Large intestine (tissue), 3 donors: Measurements from ENCODE around the gene CMTM8. TPM values are rescaled to one million over a fixed set of nuclear protein-coding genes. Genes with fewer than 3 reads are reported as not detected.
A peak's percentile ranks its signal among the peaks of the same experiment; 100 is the strongest.
"Not testable (repeated sequence)": the region's sequence is repeated elsewhere in the genome, so short reads cannot be mapped to it uniquely, and the experiment has no call there.

Experiments used
- DNase-seq, 2 donors: peaks; one replicate each; pipeline versions ENCODE4 v3.0.0 to v3.0.0-alpha.2; 2013
- H3K27ac ChIP-seq: one replicate; pipeline ENCODE4 v1.5.1; 2013; ENCODE audit warnings: low read length
- H3K27me3 ChIP-seq: 2 replicates; pipeline ENCODE4 v1.6.1; 2013; ENCODE audit warnings: low read length; ENCODE audit not compliant: control insufficient read depth, insufficient read depth
- H3K36me3 ChIP-seq: 2 replicates; pipeline ENCODE4 v1.6.1; 2013; ENCODE audit warnings: low read length; ENCODE audit not compliant: control insufficient read depth, insufficient read depth
- H3K4me1 ChIP-seq: one replicate; pipeline ENCODE4 v1.6.1; 2013; ENCODE audit warnings: low read length; ENCODE audit not compliant: control insufficient read depth, insufficient read depth
- H3K4me3 ChIP-seq: one replicate; pipeline ENCODE4 v1.5.1; 2013; ENCODE audit warnings: low read length
- H3K9me3 ChIP-seq: one replicate; pipeline ENCODE4 v1.6.1; 2013; ENCODE audit warnings: mild to moderate bottlenecking, low read depth, low read length, moderate library complexity; ENCODE audit not compliant: control insufficient read depth
- WGBS: methylation state at CpG from one replicate; pipeline ENCODE4 v1.1.5; 2013; ENCODE audit warnings: low lambda C conversion rate; ENCODE audit not compliant: insufficient coverage; 5-methylcytosine and 5-hydroxymethylcytosine counted together
- polyA plus RNA-seq: library from polyadenylated mRNA; unstranded; fragments of 120-200 nt; gene quantifications from one replicate; pipeline ENCODE4 v1.2.1, GENCODE V29; 2013

CMTM8 gene
- polyA plus RNA-seq, 1 donor, result 20.1 TPM

DNA sequence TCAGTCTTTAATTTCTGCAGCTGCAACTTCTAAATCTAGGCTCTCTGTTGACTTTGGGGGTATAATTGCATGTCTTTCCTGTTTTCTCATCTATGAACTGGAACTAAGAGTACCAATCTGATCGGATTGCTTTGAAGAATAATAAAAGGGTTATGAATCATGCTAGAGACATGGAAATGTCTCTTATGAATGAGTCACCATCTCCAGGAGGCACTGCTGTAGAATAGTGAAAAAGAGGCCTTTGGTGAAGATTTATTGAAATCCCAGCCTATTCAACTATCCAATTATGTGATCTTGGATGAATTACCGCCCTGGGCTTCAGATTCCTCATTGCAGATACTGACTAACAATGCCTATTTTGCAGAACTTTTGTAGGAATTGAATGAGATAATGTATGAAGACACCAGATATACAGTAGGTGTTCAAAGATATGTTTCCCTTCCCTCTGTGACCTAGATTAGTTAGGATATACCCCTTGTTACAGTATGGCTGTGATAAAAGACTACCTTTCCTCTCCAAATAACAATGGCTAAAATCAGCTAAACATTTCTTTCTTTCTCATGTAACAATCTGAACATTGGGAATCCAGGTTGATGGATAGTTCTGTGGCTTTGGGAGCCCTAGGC is 11.5 kb upstream of the CMTM8 start:
- no peak for DNase-seq
- 100% methylated on average over 1 of the region's 2 CpGs for WGBS
- no peaks in the 10 kb centered on the region for H3K27me3 ChIP-seq

DNA sequence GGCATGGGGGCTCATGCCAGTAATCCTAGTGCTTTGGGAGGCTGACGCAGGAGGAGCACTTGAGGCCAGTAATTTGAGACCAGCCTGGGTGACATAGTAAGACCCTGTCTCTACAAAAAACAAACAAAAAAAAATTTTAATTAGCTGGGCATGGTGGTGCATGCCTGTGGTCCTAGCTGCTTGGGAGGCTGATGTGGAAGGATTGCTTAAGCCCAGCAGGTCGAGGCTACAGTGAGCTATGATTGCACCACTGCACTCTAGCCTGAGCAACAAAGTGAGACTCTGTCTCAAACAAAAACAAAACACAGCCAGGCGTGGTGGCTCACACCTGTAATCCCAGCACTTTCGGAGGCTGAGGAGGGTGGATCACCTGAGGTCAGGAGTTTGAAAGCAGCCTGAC is 9.7 kb upstream of the CMTM8 start:
- not testable (repeated sequence) for H3K27me3 ChIP-seq, H3K4me1 ChIP-seq, H3K4me3 ChIP-seq, DNase-seq, H3K9me3 ChIP-seq, H3K27ac ChIP-seq, H3K36me3 ChIP-seq
- 100% methylated on average over 1 of the region's 4 CpGs for WGBS

More for the DNA sequence above, 11.5 kb upstream of the CMTM8 start:
- Histone ChIP-seq H3K4me3 (no peak overlapping the region), H3K27ac (no peak overlapping the region), H3K4me1 (no peaks in the 10 kb centered on the region), H3K9me3 (no peaks in the 10 kb centered on the region), H3K36me3 (no peaks in the 10 kb centered on the region)

DNA sequence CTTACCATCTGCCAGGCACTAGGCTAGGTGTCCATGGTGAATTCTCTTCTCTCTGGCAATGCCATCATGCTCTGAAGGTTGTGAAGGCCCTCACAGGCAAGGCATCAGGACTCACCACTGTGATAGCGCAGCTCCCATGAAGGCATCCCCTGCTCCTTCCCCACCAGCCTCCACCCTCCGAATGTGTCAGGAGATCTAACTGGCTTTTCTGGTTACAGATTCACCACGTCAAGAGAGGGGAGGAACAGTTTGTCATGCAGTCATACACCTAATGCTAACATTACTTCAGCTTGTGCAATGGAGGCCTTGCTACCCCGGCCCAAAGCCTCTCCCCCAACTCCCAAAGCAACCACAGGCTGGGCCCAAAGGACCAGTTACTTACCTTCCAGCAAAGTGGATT is 8.9 kb upstream of the CMTM8 start:
- Histone ChIP-seq H3K4me3 (no peak overlapping the region), H3K4me1 (no peaks in the 10 kb centered on the region), H3K27me3 (no peaks in the 10 kb centered on the region), H3K9me3 (no peaks in the 10 kb centered on the region), H3K27ac (no peak overlapping the region), H3K36me3 (no peaks in the 10 kb centered on the region)
- WGBS, result 63% methylated on average over 2 of the region's 4 CpGs
- no peak for DNase-seq

DNA sequence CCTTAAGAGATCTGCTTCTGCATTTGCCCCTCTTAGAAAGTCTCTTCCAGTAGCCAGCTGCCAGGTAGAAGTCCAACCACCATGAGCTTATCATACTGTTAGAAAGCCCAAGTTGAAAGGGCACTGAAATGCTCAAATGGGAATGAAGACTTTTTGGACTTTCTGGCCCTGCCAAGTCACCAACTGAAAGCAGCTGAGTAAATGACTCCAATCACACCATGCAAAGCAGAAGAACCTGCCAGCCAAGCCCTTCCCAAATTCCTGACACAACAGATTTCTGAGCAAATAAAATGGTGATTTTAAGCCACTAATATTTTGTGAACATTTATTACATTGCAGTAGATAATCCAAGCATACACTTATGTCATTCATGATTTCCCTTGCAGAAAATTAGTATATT is 2.1 kb upstream of the CMTM8 start:
- Histone ChIP-seq H3K4me1 (peaks cover 9% of the 10 kb centered on the region), H3K9me3 (no peaks in the 10 kb centered on the region), H3K27me3 (no peaks in the 10 kb centered on the region), H3K36me3 (no peaks in the 10 kb centered on the region), H3K4me3 (no peak overlapping the region), H3K27ac (no peak overlapping the region)
- no peak for DNase-seq

GRCh38 chr3:32237670-32238452 is 619 bp upstream of the CMTM8 start:
- Histone ChIP-seq H3K4me3 (peak overlapping the region; percentile 79), H3K36me3 (no peaks in the 10 kb centered on the region), H3K4me1 (peaks cover 9% of the 10 kb centered on the region), H3K27ac (peak overlapping the region; percentile 61), H3K27me3 (no peaks in the 10 kb centered on the region), H3K9me3 (no peaks in the 10 kb centered on the region)
- no CpG with 5 or more reads among the region's 49 CpGs for WGBS
- DNase-seq, result peak in 1 of 2 donors; percentile 18

DNA sequence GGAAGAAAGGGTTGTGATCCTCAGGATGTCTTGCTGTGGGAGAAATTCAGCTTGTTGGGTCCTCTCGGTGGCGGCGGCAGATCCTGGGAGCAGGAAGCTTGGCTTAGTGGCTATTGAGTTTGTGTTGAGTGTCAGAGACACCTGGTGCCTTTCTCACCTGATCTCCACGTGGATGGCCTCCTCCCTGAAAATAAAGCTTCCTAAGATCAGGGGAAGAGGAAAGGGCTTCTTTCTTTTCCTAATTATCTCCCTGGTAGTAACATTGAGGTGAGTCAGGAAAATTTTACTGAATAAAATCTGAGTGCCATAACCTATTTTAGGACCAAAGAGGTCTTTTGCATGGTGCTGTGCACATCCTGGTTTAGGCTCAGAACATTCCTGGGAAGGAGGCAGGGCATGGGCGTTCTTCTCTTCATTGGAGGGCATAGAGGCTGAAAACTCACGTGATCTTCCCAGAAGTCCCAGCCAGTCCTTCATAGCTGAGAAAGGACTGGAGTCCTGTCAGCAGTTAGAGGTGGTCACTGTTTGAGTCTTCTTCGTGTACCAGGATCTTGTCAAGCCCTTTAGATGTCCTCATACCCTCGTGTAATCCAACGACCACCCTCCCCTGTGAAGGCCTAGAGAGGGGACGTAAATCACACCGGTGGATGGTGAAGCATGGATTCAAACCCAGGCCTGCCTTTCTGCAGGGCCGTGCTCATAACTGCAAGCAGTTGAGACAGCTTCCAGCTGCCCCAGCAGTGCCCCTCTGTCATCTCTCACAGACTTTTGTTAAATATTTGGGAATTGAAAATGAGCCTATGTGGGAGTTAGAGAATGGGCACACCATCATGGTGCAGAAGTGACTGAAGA is 1.1 kb downstream of the CMTM8 start:
- peaks cover 9% of the 10 kb centered on the region for H3K4me1 ChIP-seq
- peak; percentile 38 to 64 for DNase-seq
- WGBS, result 28% methylated on average over 2 of the region's 12 CpGs
- H3K27me3 ChIP-seq, result no peaks in the 10 kb centered on the region
- H3K4me3 ChIP-seq, result peak overlapping the region; percentile 88
- H3K36me3 ChIP-seq, result no peaks in the 10 kb centered on the region
- H3K27ac ChIP-seq, result peak overlapping the region; percentile 88
- no peaks in the 10 kb centered on the region for H3K9me3 ChIP-seq

DNA sequence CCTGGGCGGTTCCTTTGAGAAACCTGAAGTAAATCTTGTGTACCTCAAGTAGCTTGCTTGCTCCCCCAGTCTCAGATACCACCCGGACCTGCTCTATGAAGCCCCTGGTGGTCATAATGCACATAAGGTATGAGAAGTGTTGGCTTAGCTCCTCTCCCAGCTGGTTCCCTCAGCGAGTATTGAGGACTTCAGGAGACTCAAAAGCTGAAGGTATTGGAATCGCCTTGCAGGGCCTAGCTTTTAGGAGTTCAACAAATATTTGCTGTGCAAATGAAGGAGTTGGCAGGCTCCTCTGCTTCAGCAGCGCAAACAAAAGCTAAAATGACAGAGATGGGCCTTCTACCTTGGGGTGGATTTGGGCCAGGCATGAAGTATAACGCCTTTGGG is 1.7 kb downstream of the CMTM8 start:
- H3K4me1 ChIP-seq, result peaks cover 9% of the 10 kb centered on the region
- no CpG with 5 or more reads among the region's 6 CpGs for WGBS
- peak overlapping the region; percentile 88 for H3K27ac ChIP-seq
- peak overlapping the region; percentile 88 for H3K4me3 ChIP-seq
- H3K9me3 ChIP-seq, result no peaks in the 10 kb centered on the region
- peak; percentile 21 to 54 for DNase-seq
- no peaks in the 10 kb centered on the region for H3K27me3 ChIP-seq
- H3K36me3 ChIP-seq, result no peaks in the 10 kb centered on the region

- Histone ChIP-seq H3K4me1 (peaks cover 9% of the 10 kb centered on the region), H3K36me3 (no peaks in the 10 kb centered on the region), H3K9me3 (no peaks in the 10 kb centered on the region), H3K27ac (no peak overlapping the region), H3K4me3 (no peak overlapping the region), H3K27me3 (no peaks in the 10 kb centered on the region)
- DNase-seq, result no peak
- WGBS, result 100% methylated on average over 2 of the region's 4 CpGs
Observed at GRCh38 chr3:32241100-32241499, 2.6 kb downstream of the CMTM8 start.

DNA sequence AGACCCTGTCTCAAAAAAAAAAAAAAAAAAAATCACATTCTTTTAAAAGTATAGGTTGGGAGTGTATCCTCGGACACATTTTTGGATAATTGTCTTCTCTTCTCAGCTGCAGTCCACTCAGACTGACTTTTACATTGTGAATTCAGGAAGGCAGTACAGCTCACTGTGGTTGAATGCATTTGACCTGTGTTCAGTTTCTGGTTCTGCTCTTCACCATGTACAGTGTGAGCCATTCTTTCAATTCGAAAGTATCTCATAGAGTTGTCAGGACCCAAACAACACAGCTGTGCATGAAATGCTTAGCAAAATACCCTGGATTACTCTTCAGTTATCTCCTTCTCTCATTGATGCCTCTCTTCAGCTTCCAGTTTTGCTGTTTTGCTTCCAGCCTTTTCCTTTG is 5.0 kb downstream of the CMTM8 start:
- H3K9me3 ChIP-seq, result no peaks in the 10 kb centered on the region
- H3K4me1 ChIP-seq, result peaks cover 9% of the 10 kb centered on the region
- no peak overlapping the region for H3K27ac ChIP-seq
- WGBS, result no CpG with 5 or more reads among the region's 2 CpGs
- H3K36me3 ChIP-seq, result no peaks in the 10 kb centered on the region
- H3K27me3 ChIP-seq, result no peaks in the 10 kb centered on the region
- DNase-seq, result no peak
- H3K4me3 ChIP-seq, result no peak overlapping the region

- WGBS, result 40% methylated on average over 1 of the region's 2 CpGs
- DNase-seq, result no peak
- H3K4me3 ChIP-seq, result no peak overlapping the region
- H3K27me3 ChIP-seq, result no peaks in the 10 kb centered on the region
- H3K27ac ChIP-seq, result no peak overlapping the region
- peaks cover 3% of the 10 kb centered on the region for H3K4me1 ChIP-seq
- H3K36me3 ChIP-seq, result no peaks in the 10 kb centered on the region
- no peaks in the 10 kb centered on the region for H3K9me3 ChIP-seq
Observed at GRCh38 chr3:32245200-32245599, 6.7 kb downstream of the CMTM8 start.
